Hepatocyte (in vitro differentiated cells): Measurements from ENCODE around the gene SLC25A33. TPM values are rescaled to one million over a fixed set of nuclear protein-coding genes. Genes with fewer than 3 reads are reported as not detected.

ENCODE experiments used
- DNase-seq: peaks from one replicate; pipeline ENCODE4 v3.0.0-alpha.2; 2016; ENCODE audit warnings: low spot score
- H2AFZ ChIP-seq: fragments of 200-600 bp; sonication (generic); 2 replicates; pipeline ENCODE4 v1.6.0; 2016; ENCODE audit warnings: antibody characterized with exemption, mild to moderate bottlenecking
- H3K27ac ChIP-seq: fragments of 200-600 bp; sonication (generic); 2 replicates; pipeline ENCODE4 v1.5.1; 2016; ENCODE audit warnings: mild to moderate bottlenecking
- H3K27me3 ChIP-seq: fragments of 200-600 bp; sonication (generic); 2 replicates; pipeline ENCODE4 v1.6.1; 2016
- H3K36me3 ChIP-seq: fragments of 200-600 bp; sonication (generic); replicated peaks from 2 replicates; pipeline ENCODE4 v1.5.1; 2016; ENCODE audit warnings: low read depth; ENCODE audit not compliant: insufficient read depth
- H3K4me1 ChIP-seq: fragments of 200-600 bp; sonication (generic); 2 replicates; pipeline ENCODE4 v1.5.1; 2016; ENCODE audit warnings: mild to moderate bottlenecking, moderate library complexity; ENCODE audit not compliant: insufficient read depth
- H3K4me2 ChIP-seq: fragments of 200-600 bp; sonication (generic); 2 replicates; pipeline ENCODE4 v1.6.0; 2016
- H3K4me3 ChIP-seq: fragments of 200-600 bp; sonication (generic); 2 replicates; pipeline ENCODE4 v1.5.1; 2016; ENCODE audit warnings: mild to moderate bottlenecking
- H3K79me2 ChIP-seq: fragments of 200-600 bp; sonication (generic); 2 replicates; pipeline ENCODE4 v1.6.0; 2017; ENCODE audit warnings: mild to moderate bottlenecking
- H3K9me2 ChIP-seq: fragments of 200-600 bp; sonication (generic); replicated peaks from 2 replicates; pipeline ENCODE4 v1.6.0; 2017; ENCODE audit warnings: mild to moderate bottlenecking; ENCODE audit not compliant: insufficient read depth
- H3K9me3 ChIP-seq: fragments of 200-600 bp; sonication (generic); 2 replicates; pipeline ENCODE4 v1.5.1; 2016; ENCODE audit warnings: low read depth, mild to moderate bottlenecking
- H4K20me1 ChIP-seq: fragments of 200-600 bp; sonication (generic); 2 replicates; pipeline ENCODE4 v1.6.0; 2016; ENCODE audit warnings: mild to moderate bottlenecking; ENCODE audit not compliant: insufficient read depth, poor library complexity, severe bottlenecking
- EZH2 ChIP-seq: fragments of 200-600 bp; sonication (generic); IDR thresholded peaks from 2 replicates; pipeline ENCODE4 v1.6.1; 2016; ENCODE audit warnings: antibody characterized with exemption, mild to moderate bottlenecking, borderline replicate concordance
- EZH2phosphoT487 ChIP-seq: fragments of 200-600 bp; sonication (generic); IDR thresholded peaks from one replicate; pipeline ENCODE4 v1.6.1; 2018; ENCODE audit warnings: antibody characterized with exemption, mild to moderate bottlenecking, low read depth, moderate library complexity; ENCODE audit not compliant: unreplicated experiment, severe bottlenecking
- WGBS: methylation state at CpG from one replicate; pipeline ENCODE4 v1.1.6; 2016; ENCODE audit warnings: low lambda C conversion rate; ENCODE audit errors: missing lambda C conversion rate; 5-methylcytosine and 5-hydroxymethylcytosine counted together
- polyA plus RNA-seq: library from polyadenylated mRNA; unstranded; fragments of >200 nt; fragmentation: Nextera tagmentation; extraction: Ambion mirVana; gene quantifications from 2 replicates; pipeline ENCODE4 v1.2.1, GENCODE V29; 2016
- total RNA-seq: library from RNA; depleted of rRNA; stranded (reverse); fragments of >200 nt; gene quantifications from 2 replicates; pipeline ENCODE4 v1.2.3, GENCODE V29; 2014
- TF ChIP-seq, protein P1 (sequence below): fragments of 200-600 bp; sonication (generic); IDR thresholded peaks from 2 replicates; pipeline ENCODE4 v1.5.1; 2016; ENCODE audit warnings: antibody characterized with exemption, mild to moderate bottlenecking; ENCODE audit not compliant: poor library complexity

Gene SLC25A33
- total and polyA plus RNA-seq, 2 experiments from 2014 or later = 14.4 to 21.7 TPM

- H3K9me3 ChIP-seq = no peaks in the 10 kb centered on the region
- no peaks in the 10 kb centered on the region for H3K9me2 ChIP-seq
- H2AFZ ChIP-seq = no peak overlapping the region
- DNase-seq = no peak
- TF ChIP-seq, protein P1, sequence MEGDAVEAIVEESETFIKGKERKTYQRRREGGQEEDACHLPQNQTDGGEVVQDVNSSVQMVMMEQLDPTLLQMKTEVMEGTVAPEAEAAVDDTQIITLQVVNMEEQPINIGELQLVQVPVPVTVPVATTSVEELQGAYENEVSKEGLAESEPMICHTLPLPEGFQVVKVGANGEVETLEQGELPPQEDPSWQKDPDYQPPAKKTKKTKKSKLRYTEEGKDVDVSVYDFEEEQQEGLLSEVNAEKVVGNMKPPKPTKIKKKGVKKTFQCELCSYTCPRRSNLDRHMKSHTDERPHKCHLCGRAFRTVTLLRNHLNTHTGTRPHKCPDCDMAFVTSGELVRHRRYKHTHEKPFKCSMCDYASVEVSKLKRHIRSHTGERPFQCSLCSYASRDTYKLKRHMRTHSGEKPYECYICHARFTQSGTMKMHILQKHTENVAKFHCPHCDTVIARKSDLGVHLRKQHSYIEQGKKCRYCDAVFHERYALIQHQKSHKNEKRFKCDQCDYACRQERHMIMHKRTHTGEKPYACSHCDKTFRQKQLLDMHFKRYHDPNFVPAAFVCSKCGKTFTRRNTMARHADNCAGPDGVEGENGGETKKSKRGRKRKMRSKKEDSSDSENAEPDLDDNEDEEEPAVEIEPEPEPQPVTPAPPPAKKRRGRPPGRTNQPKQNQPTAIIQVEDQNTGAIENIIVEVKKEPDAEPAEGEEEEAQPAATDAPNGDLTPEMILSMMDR = no peak
- no peak for TF ChIP-seq EZH2phosphoT487
- no peak for TF ChIP-seq EZH2
- no peaks in the 10 kb centered on the region for H3K4me1 ChIP-seq
- H3K4me3 ChIP-seq = no peak overlapping the region
- WGBS = 96% methylated on average over 20 of the region's 20 CpGs
- H3K36me3 ChIP-seq = no peaks in the 10 kb centered on the region
- H4K20me1 ChIP-seq = no peaks in the 10 kb centered on the region
- H3K79me2 ChIP-seq = no peaks in the 10 kb centered on the region
- H3K27ac ChIP-seq = no peak overlapping the region
- H3K4me2 ChIP-seq = no peak overlapping the region
- no peaks in the 10 kb centered on the region for H3K27me3 ChIP-seq
Observed at GRCh38 chr1:9612871-9613624, 73.8 kb downstream of the SLC25A33 start.

- no peaks in the 10 kb centered on the region for H3K9me2 ChIP-seq
- no peaks in the 10 kb centered on the region for H3K79me2 ChIP-seq
- 95% methylated on average over 17 of the region's 17 CpGs for WGBS
- H3K36me3 ChIP-seq = no peaks in the 10 kb centered on the region
- no peak overlapping the region for H3K4me3 ChIP-seq
- H3K27ac ChIP-seq = no peak overlapping the region
- no peaks in the 10 kb centered on the region for H3K9me3 ChIP-seq
- H4K20me1 ChIP-seq = no peaks in the 10 kb centered on the region
- no peaks in the 10 kb centered on the region for H3K4me1 ChIP-seq
- H3K4me2 ChIP-seq = no peak overlapping the region
- DNase-seq = no peak
- H3K27me3 ChIP-seq = no peaks in the 10 kb centered on the region
- TF ChIP-seq EZH2phosphoT487 (no peak), EZH2 (no peak)
- TF ChIP-seq, protein P1 = no peak
- H2AFZ ChIP-seq = no peak overlapping the region
Observed at GRCh38 chr1:9613625-9614299, 74.5 kb downstream of the SLC25A33 start.

GRCh38 chr1:9615316-9616063 lies 76.2 kb downstream of the SLC25A33 start:
- H3K9me2 ChIP-seq = no peaks in the 10 kb centered on the region
- H3K27me3 ChIP-seq = no peaks in the 10 kb centered on the region
- no peak overlapping the region for H3K4me3 ChIP-seq
- H3K4me2 ChIP-seq = no peak overlapping the region
- H3K79me2 ChIP-seq = no peaks in the 10 kb centered on the region
- H3K9me3 ChIP-seq = no peaks in the 10 kb centered on the region
- no peaks in the 10 kb centered on the region for H3K4me1 ChIP-seq
- H4K20me1 ChIP-seq = no peaks in the 10 kb centered on the region
- H2AFZ ChIP-seq = no peak overlapping the region
- 54% methylated on average over 16 of the region's 16 CpGs for WGBS
- TF ChIP-seq EZH2phosphoT487 = no peak
- TF ChIP-seq, protein P1 = peak; percentile 45
- no peak overlapping the region for H3K27ac ChIP-seq
- H3K36me3 ChIP-seq = no peaks in the 10 kb centered on the region
- peak; percentile 55 for DNase-seq
